Measurements from ENCODE around the gene KRT83.

KRT83 gene

DNA sequence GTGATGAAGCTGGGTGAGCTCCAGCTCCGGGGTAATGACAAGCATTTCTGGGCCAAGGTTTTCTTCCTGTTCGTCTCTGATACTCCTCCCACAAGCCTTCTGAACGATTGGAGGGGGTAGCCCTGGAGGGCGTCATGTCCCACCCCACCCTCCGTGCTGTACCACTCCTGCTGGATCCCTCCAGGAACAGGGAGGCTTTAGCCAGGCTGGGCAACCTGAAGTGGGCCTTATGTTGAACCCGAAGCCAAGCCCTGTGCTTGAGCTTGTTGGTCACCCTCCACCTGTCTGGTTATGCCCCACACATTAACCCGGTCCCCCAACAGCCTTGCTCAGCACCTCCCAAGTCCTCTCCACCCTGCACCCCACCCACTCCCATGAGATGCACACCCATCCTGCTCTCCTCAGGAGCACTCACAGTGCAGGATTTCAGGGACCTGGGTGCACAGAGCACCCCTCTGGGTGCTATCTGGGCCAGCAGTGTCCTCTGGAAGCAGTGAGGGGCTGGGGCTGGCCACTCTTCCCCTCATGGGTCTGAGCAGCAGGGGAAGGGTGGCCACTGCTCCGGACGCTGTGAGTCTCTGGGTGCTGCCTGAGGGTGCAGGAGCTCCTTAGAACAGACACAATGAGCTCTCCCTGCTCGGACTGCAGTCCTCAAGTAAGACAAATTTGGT is 6.8 kb upstream of the KRT83 start:
- DNase-seq = no peak

DNA sequence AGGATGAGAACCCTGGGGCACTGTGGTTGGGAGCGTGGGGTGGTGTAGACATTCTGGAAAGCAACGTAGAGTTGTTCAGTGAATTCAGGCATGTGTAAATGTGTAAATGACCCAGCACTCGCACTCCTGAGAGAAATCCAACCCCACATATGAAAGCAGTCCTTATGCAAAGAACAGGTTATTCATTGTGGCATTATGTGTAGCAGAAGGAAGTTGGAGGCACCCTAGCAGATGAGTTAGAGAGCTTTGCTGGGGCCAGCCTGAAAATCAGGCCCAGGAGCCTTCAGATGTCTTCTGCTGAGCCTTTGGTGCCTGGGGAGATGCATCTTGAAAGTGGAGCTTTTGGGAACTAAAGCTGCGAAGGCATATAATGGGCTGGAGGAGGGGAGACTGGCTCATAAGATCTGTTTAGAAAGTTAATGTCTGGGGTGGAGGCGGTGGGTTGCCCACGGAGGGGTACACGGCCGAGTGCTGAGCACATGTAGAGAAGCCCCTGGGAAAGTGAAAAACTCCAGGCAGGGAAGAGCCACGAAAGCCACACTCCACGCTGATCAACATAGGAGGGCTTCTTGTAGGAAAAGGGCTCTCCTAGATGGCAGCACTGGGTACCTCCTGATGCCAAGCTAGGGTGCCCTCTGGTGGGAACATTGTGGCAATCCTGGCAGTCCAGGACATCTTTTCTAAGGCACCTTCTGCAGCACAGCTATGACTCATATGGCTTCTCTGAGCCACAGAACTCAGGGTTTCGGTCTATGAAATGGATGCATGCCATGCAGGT is 6.0 kb upstream of the KRT83 start:
- peak; percentile 87 for DNase-seq

DNA sequence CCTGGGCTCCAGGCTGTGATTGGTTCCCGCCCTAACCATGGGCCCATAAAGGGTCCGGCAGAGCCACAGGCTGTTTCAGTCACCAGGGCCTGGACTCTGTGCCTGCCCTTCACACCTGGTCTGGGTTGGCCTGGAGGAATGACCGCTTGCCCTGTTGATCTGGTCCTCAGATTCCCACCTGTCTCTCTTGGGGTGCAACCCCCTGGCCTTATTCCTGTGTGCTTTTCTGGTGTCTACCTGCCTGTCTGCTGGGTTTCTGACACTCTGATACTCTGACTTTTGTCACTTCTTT is 2.9 kb upstream of the KRT83 start:
- no peak for DNase-seq

DNA sequence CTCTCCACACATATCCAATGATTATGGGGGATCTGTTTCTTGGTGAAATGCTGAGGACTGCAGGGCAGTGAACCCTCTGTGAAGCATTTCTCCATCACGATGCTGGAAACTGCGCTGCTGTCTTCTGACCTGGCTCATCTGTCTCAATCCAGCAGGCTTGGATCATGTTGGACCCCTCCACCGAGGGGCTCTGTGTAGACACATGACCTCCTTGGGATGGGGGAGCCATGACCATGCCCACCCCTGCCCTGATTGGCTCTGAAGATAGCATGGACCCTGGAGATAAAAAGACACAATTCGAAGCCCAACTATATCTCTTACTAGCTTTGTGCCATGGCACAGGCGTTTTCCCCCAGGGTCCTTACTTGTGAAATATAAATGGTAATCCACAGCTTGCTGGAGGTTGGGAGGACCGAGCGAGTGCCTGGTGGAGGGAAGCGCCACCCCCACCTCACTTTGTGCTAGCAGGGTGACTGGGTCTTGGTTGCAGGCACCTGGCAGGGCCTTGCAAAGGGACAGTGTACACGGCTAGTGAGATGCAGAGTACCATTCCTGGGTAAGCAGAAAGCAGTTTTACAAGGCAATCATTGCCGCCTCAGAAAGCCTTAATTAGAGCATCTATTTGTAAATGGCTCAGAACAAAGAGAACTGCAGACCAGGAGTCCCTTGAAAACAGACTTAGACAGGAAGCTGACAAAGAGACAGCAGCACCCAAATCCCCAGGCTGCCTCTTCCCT is 2.4 kb upstream of the KRT83 start:
- DNase-seq = no peak

DNA sequence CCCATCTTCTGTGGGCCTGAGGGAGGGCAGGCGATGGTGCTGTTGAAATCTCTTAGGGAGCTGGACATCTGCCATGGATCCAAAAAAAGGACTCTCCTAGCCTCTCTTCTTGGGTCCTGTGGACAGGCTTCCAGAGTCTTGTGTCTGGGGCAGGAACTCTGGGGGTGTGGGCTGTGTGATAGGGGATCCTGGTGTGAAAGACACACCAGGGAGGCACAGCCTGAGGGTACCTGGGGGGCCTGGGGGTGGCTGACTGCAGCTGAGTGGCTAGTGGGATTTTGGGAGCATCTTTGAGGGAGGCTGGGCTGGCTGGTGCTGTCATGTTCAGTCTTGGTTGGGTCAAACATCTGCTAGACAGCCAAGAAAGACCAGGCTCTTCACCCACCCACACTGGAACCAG is 1.8 kb upstream of the KRT83 start:
- no peak for DNase-seq

DNA sequence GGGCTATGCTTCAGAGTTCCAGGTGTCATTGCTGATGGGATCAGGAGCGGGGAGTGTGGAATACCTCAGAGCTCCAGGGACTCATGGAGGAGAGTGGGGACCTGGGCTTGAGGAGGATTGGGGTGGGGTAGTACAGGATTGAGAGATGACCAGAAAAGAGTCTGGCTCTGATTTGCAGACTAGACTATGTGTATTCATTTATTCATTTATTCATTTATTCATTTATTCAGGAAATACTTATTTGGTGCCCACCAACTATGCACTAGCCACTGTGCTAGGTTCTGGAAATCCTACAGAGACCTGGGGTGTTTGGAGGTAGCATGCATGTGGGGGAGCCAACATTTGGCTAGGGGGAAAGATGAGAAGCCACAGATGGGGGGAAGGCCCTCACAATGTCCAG is 871 bp upstream of the KRT83 start:
- DNase-seq = no peak

DNA sequence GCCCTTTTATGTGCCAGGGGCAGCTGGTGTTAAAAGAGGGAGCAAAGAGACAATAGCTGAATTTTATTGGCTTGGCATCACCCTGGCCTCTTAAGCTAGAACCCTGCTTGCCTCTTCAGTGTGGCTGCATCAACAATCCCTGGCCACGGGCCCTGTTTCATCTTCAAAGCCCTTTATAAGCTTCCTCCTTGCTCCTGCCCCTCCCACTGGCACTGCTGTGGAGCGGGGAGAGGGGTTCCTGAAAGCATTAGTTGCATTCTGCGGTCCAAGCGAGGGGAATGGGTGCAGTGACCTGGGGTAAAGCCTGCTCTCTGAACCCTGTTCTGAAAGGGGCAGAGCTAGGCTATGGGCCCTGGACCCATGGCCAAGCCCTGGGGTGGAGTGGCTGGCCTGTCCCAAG is 220 bp upstream of the KRT83 start:
- no peak for DNase-seq

DNA sequence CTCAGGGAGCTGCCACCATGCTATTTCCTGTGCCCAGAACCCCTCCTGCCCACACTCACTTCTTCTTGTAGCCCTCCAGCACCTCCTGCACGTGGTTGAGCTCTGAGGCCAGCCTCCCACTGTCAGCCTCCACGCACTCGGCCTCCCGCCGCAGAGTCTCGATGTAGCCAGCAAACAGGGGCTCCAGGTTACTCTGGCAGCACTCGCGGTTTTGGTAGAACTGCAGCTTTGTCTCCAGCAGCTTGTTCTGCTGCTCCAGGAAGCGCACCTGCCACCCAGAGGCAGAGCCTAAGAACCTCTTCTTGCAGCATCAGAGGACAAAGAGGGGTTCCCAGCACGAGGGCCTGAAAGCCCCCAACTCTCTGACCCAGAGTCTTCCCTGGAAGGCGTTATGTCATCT is 2.1 kb downstream of the KRT83 start:
- no peak for DNase-seq

DNA sequence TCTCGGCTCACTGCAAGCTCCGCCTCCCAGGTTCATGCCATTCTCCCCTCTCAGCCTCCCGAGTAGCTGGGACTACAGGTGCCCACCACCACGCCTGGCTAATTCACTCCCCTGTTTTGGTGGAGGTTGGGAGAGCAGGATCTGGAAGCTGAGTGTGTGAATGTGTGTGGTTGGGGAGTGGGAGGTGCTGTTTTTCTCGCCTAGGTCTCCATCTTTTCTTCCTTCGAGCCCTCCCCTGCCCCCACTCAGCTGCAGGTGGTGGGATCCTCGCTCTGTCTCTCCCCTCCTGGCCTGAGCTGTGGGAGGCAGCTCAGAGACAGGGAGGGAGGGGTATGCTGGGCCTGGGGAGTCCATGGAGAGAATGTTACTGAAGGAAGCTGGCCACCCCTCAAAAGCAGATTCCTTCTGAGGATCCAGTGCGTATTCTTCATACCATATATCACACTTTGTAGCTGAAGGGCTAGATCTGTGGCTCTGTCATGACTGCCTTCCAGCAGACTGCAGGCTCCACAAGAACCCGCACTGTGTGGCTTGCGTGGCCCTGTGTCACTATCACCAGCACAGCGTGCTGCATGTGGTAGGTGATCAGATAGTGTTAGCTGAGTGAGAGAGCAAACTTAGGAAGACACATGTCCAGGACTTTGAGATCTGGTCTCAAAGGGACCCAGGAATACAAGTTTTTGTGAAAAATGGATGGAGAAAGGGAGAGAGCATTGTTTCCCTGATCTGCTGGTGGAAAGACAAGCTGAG is 2.8 kb downstream of the KRT83 start:
- DNase-seq = no peak

DNA sequence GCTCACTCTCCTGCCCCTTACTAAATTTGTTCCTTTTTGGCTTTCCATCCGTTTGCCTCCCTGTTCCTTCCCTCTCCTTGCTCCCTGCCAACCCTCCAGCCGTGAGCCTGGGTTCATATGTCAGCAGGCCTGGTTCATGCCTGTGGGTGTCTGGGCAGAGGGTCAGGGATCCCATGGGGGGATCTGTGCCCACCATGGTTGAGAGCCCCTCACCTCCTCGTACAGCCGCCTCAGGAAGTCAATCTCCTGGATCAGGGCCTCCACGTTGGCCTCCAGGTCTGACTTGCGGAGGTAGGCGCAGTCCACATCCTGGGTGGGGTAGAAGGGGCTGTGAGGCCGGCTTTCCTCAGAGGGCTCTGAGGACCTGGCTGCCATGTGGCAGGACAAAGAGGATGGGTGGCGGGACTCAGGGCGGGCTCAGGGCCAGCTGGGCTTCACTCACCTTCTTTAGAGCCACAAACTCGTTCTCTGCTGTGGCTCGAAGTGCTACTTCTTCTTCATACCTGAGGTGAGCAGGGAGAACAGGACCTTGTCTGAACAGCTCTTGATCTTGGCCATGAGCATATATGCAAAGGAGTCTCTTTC is 3.6 kb downstream of the KRT83 start:
- no peak for DNase-seq

DNA sequence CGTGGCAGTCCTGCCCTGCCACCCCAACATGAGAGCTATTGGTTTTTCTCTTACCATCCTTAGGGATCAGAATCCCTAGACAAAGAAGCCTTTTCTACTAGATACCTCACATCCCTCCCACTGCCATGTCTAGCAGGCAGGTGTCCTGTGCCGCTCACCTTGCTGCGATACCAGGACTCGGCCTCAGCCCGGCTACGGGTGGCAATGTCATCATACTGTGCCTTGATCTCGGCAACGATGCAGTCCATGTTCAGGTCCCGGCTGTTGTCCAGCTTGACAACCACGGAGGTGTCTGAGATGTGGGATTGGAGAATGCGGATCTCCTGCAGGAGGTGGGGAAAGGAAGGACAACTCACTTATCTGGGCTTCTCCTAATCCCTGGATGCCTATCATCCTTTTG is 4.5 kb downstream of the KRT83 start:
- no peak for DNase-seq

DNA sequence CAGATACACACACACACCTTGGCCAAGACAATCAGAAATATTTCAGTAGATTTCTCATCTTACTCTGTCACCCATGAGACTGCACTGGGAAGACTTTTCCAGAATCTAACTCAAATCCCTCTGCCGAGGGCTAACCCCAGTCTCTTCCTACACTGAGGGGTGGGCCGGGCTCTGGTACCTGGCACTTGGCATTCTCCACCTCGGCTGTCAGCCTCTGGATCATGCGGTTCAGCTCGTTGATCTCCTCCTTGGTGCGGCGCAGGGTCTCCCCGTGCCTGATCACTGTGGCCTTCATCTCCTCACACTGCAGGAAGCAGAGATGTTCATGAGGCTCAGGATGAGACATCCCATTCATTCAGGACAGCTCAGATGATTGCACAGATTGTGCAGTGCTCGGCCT is 4.9 kb downstream of the KRT83 start:
- DNase-seq = no peak

DNA sequence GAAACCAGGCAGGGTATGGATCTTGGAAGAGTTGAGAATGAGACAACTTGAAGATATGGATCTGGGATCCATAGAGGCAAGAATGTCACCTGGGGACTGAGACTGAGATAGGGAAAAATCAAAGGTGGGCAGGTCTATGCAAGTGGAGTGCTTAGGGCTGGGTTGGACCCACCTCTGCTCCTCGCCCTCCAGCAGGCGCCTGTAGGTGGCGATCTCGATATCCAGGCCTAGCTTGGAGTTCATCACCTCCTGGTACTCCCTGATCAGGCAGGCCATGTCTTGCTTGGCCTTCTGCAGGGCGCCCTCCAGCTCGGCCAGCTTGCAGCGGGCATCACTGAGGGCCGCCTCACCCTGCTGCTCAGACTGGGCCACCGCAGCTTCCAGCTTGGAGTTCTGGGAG is 5.5 kb downstream of the KRT83 start:
- peak; percentile 31 for DNase-seq

DNA sequence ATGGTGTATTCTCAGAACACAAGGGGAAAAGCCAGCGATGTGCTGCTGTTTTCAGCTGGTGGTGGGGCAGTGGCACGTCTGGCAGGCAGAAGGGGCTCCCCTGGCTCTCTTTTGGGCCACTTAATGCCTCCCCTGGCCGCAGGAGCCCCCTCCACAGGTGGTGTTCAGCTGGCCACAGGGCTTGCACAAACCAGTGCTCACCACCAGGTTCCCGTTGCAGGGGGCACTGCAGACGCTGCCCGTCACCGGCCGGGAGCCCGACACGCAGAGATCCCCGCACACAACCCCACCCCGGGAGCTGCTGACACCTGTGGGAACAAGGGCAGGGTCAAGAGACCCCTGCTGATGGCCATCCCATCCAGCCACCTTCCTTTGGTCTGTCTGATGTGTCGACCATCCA is 6.7 kb downstream of the KRT83 start:
- no peak for DNase-seq

DNA sequence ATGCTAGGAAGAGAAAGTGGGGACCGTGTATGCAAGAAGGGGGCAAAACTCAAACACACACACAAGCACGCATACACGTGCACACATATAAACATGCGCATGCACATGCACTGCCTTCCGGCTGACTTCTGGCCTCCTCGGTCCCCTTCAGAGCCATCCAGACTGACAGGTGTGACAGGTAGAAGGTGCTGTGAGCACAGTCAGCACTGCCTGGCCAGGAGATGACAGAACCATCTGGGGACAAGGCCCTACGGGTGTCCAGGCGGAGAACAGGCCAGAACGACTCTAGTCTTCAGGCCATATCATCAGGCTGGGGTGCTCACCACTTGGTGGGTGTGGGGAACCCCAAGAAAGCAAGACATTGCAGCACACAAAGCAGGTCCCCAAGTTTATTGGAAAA is 7.3 kb downstream of the KRT83 start:
- DNase-seq = no peak

DNA sequence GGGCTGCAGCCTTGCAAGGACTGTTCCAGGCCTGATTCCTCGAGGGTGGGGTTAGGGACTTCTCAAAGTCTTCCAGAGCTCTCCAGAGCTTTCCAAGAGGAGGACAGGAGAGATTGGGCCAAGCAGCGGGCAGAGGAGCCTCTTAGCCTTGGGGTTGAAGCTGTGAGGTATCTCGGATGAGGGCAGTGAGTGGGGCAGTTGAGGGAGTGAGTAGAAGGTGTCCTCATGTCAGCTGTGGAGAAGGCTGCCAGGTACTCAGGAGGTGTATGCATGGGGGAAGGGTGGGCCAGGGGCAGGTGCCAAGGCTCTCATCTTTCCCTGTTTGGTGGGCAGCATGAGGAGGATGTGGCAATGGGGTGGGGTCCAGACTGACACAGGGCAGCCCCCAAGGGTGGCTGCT is 7.7 kb downstream of the KRT83 start:
- DNase-seq = no peak

DNA sequence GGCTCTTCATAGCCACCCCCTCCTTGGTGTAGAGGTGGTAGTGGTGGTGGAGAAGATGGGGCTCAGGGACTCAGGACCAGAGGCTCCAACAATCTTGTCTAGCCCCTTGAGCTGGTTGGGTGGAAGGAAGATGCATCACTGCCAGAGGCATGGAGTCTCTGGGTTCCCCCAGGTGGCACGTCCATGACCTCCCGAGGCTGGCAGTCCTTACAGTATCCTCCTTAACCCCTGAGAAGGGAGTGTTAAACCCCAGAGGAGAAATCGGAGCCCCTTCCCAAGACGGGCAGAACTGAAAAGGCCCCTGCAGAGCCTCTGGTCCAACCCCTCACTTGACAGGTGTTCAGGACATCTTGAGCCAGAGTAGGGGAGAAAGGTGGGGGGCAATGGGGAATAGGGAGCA is 9.1 kb downstream of the KRT83 start:
- no peak for DNase-seq

DNA sequence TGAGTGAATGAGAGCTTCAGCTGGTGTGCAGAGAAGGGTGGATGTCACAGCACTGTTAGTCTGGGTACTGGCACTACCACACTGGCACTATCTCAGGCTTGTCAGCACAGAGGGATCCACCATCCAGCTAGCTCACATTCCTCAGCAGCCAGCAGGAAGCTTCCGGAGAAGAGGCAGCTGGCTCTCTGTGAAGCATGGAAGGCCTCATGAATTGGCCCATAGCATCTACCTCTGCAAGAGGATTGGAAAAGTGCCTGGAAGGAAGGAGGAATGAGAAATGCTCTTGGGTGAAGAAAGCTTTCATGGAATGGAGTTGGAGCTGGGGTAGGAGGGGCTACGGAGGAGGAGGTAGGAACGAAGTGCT is 9.9 kb downstream of the KRT83 start:
- no peak for DNase-seq

DNA sequence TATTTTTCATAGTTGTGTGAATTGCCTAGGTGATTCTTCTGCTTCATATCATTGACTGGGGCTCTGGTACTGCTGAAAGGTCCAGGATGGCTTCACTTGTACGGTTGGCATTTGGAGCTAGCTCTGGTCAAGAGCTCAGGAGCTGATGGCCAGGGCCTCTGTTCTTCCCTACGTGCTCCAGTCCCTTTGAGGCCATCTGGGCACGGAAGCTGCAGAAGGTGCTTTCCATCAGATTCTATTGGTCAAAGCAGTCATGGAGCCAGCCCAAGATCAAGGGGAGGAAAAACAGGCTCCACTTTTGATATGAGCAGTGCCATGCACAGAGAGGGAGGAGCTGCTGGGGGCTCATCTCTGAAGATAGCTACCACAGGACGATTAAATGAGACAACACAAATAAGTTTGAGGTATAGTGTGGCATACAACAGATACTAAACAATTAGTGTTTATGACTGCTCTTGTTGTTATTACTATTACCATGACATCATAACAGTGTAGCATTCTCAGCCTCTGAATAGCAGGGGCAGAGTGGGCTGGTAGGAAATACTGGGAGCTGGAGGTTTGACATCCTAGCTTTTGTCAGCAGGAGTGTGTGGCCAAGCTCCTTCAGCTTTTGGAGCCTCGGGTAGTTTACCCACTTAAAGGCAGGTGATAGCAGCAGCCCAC is 10.4 kb downstream of the KRT83 start:
- no peak for DNase-seq

DNA sequence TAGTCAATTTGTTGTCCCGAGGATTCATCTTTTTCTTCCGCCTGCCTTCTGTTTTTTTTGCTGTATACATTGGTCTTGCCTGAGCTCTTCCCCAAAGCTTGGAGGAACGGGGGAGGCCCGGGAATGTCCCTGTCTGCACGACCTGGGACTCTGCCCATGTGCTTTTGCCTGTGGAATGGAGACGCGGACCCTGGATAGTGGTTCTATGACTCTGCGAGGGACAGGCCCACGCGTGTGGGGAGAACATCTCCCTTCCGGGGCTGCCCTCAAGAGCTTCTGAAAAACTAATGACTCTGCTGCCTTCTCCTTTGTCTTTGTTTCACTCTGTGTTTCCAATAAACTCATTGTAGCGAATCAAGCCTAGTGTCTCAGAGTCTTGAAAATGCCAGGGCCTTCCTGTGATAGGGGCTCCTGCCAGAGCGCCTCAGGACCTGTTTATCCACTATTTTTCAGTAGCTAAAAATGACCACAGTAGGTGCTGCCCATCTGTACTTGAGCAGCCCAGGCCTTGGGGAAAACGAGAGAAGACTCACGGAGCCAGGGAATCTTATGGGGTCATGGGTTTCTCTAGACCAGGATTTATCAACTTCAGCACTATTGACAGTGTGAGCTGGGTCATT is 12.3 kb downstream of the KRT83 start:
- no peak for DNase-seq

DNA sequence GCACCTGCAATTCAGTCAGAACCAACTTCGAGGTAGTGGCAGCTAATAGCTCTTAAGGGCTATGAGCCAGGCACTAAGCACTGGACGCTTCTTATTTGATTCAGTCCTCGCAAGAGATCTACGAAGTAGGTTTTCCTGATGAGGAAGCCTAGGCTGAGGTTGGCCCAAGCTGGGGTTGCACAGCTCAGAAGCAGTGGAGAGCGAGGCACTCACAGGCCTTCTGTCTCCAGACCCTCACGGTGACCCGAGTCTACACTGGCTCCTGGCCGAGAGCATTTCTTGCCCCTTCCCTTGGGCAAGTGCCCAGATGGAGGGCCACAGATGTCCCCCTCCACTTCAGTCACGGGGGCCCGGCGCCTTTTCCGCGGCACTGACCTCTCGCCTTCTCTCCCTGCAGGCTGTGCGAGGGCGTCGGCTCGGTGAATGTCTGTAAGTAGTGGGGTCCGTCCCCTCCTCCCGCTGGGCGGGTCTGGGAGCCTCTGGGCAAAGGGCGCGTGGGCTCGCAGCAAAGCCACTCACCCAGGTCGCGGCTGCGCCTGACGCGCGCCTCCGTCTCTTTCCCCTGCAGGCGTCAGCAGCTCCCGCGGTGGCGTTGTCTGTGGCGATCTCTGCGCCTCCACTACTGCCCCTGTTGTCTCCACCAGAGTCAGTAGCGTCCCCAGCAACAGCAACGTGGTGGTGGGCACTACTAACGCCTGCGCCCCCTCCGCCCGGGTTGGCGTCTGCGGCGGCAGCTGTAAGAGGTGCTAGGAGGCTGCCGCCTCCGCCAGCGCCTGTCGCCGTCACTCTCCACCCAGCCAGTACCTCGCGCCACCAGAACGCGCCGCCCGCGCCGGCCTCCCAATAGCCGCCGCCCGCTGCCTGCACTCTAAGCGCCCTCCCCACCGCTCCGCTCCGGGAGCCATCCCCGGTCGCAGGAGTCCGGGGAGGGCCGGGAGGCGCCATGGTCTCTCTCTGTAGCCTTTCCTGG is 13.1 kb downstream of the KRT83 start:
- DNase-seq = no peak
